Neural progenitor cell (in vitro differentiated cells): Measurements from ENCODE around the gene ULK4. TPM values are rescaled to one million over a fixed set of nuclear protein-coding genes. Genes with fewer than 3 reads are reported as not detected.

Experiments used
- DNase-seq: peaks from one replicate; pipeline ENCODE4 v3.0.0-alpha.2; 2016; ENCODE audit warnings: low spot score
- H2AFZ ChIP-seq: fragments of 200-600 bp; sonication (generic); replicated peaks from 2 replicates; pipeline ENCODE4 v1.6.1; 2016; ENCODE audit warnings: antibody characterized with exemption
- H3F3A ChIP-seq: fragments of 200-600 bp; sonication (generic); 2 replicates; pipeline ENCODE4 v1.6.1; 2016; ENCODE audit warnings: antibody characterized with exemption, low read depth
- H3K27ac ChIP-seq: fragments of 200-600 bp; sonication (generic); 2 replicates; pipeline ENCODE4 v1.5.1; 2016; ENCODE audit warnings: mild to moderate bottlenecking
- H3K27me3 ChIP-seq: fragments of 200-600 bp; sonication (generic); 2 replicates; pipeline ENCODE4 v1.6.1; 2016; ENCODE audit warnings: mild to moderate bottlenecking, moderate library complexity
- H3K36me3 ChIP-seq: fragments of 200-600 bp; sonication (generic); 2 replicates; pipeline ENCODE4 v1.5.1; 2016
- H3K4me1 ChIP-seq: fragments of 200-600 bp; sonication (generic); 2 replicates; pipeline ENCODE4 v1.6.1; 2016; ENCODE audit warnings: mixed run types
- H3K4me2 ChIP-seq: fragments of 200-600 bp; sonication (generic); 2 replicates; pipeline ENCODE4 v1.6.1; 2016
- H3K4me3 ChIP-seq: fragments of 200-600 bp; sonication (generic); 2 replicates; pipeline ENCODE4 v1.5.1; 2016
- H3K79me2 ChIP-seq: fragments of 200-600 bp; sonication (generic); 2 replicates; pipeline ENCODE4 v1.6.1; 2016; ENCODE audit warnings: low read depth
- H3K9ac ChIP-seq: fragments of 200-600 bp; sonication (generic); 2 replicates; pipeline ENCODE4 v1.6.1; 2016
- H3K9me3 ChIP-seq: fragments of 200-600 bp; sonication (generic); 2 replicates; pipeline ENCODE4 v1.5.1; 2016; ENCODE audit warnings: low read depth
- H4K20me1 ChIP-seq: fragments of 200-600 bp; sonication (generic); 2 replicates; pipeline ENCODE4 v1.6.1; 2016; ENCODE audit warnings: low read depth
- H3K27ac Mint-ChIP-seq: 3 replicates; pipeline ENCODE4 v1.8.0; 2021; ENCODE audit warnings: mixed read lengths
- H3K27me3 Mint-ChIP-seq: 2 replicates; pipeline ENCODE4 v1.8.0; 2022; ENCODE audit warnings: low read depth, mild to moderate bottlenecking, inconsistent platforms, moderate library complexity, mixed read lengths; ENCODE audit not compliant: insufficient read depth
- H3K36me3 Mint-ChIP-seq: 3 replicates; pipeline ENCODE4 v1.8.0; 2021; ENCODE audit warnings: mixed read lengths
- H3K4me1 Mint-ChIP-seq: 3 replicates; pipeline ENCODE4 v1.8.0; 2021; ENCODE audit warnings: mixed read lengths
- H3K4me3 Mint-ChIP-seq: 3 replicates; pipeline ENCODE4 v1.8.0; 2021; ENCODE audit warnings: mild to moderate bottlenecking, moderate library complexity, mixed read lengths
- H3K9me3 Mint-ChIP-seq: 3 replicates; pipeline ENCODE4 v1.8.0; 2020; ENCODE audit warnings: mixed read lengths
- EZH2 ChIP-seq: fragments of 200-600 bp; sonication (generic); IDR thresholded peaks from 2 replicates; pipeline ENCODE4 v1.6.1; 2017; ENCODE audit warnings: antibody characterized with exemption, mild to moderate bottlenecking, moderate library complexity
- EZH2phosphoT487 ChIP-seq: fragments of 200-600 bp; sonication (generic); IDR thresholded peaks from 2 replicates; pipeline ENCODE4 v1.6.1; 2017; ENCODE audit warnings: antibody characterized with exemption
- total RNA-seq: library from RNA; depleted of rRNA; stranded (reverse); fragments of >200 nt; gene quantifications from 2 replicates; pipeline ENCODE4 v1.2.3, GENCODE V29; 2015; ENCODE audit warnings: low replicate concordance
- TF ChIP-seq, protein P1 (sequence below): fragments of 200-600 bp; sonication (generic); IDR thresholded peaks from 2 replicates; pipeline ENCODE4 v1.5.1; 2017; ENCODE audit warnings: antibody characterized with exemption, mild to moderate bottlenecking

ULK4 gene
- total RNA-seq, 1 donor from 2014 or later: 33.0 TPM

DNA sequence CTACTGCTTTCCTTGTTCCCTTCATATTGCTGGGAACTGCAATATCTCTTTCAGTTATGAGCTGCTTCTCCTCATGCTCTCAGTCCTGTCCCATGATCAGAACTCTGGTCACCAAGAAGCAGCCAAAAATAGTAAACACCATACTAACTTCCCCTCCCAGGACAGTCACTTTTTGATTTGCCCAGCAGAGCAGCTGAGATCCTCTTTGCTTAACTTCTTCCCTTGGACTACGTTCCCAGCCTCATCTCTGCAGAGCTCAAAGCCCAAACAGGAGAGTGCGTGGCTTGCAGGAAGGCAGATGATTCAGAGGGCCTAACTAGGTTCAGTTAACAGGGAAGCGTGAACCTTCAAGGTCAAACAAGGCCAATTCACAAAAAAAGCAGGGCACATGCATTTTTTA lies 609.4 kb downstream of the ULK4 start:
- TF ChIP-seq EZH2phosphoT487 (no peak), EZH2 (no peak)
- TF ChIP-seq, protein P1, sequence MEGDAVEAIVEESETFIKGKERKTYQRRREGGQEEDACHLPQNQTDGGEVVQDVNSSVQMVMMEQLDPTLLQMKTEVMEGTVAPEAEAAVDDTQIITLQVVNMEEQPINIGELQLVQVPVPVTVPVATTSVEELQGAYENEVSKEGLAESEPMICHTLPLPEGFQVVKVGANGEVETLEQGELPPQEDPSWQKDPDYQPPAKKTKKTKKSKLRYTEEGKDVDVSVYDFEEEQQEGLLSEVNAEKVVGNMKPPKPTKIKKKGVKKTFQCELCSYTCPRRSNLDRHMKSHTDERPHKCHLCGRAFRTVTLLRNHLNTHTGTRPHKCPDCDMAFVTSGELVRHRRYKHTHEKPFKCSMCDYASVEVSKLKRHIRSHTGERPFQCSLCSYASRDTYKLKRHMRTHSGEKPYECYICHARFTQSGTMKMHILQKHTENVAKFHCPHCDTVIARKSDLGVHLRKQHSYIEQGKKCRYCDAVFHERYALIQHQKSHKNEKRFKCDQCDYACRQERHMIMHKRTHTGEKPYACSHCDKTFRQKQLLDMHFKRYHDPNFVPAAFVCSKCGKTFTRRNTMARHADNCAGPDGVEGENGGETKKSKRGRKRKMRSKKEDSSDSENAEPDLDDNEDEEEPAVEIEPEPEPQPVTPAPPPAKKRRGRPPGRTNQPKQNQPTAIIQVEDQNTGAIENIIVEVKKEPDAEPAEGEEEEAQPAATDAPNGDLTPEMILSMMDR: no peak

DNA sequence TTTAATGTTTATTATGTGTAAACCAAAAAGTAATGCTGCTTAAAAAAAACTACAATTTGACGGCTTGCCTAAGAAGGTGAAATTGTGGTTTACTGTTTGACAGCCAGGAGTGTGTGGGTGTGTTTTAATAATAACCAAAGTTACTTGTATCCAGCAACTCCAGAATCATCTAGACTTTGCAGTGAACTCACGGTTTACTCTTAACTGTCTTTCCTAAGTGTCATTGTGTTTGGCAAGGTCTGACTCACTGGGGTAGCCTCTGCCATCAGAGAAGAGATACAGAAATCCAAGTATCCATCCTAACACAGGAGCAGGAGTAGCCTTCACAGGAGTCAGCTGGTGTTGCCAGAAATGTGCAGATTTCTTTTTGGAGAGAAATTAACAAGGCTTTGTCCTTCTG lies 611.5 kb downstream of the ULK4 start:
- Mint-ChIP-seq H3K27me3 (peaks cover 4% of the 10 kb centered on the region), H3K4me3 (no peak overlapping the region), H3K27ac (no peak overlapping the region), H3K9me3 (peaks cover 1% of the 10 kb centered on the region), H3K36me3 (no peaks in the 10 kb centered on the region), H3K4me1 (no peaks in the 10 kb centered on the region)
- Histone ChIP-seq H3K27me3 (no peaks in the 10 kb centered on the region), H3K36me3 (no peaks in the 10 kb centered on the region), H2AFZ (no peak overlapping the region), H4K20me1 (no peaks in the 10 kb centered on the region), H3K27ac (no peak overlapping the region), H3K4me3 (no peak overlapping the region), H3F3A (no peaks in the 10 kb centered on the region), H3K4me2 (no peak overlapping the region), H3K4me1 (no peaks in the 10 kb centered on the region), H3K79me2 (no peaks in the 10 kb centered on the region), H3K9me3 (no peaks in the 10 kb centered on the region), H3K9ac (no peak overlapping the region)
- no peak for DNase-seq
- no peak for TF ChIP-seq EZH2
- TF ChIP-seq, protein P1: no peak
- no peak for TF ChIP-seq EZH2phosphoT487

More for the DNA sequence above, 609.4 kb downstream of the ULK4 start:
- Histone ChIP-seq H3K9me3 (no peaks in the 10 kb centered on the region), H3K4me1 (no peaks in the 10 kb centered on the region), H3K4me3 (no peak overlapping the region), H3K4me2 (no peak overlapping the region), H3K36me3 (no peaks in the 10 kb centered on the region), H3K27ac (no peak overlapping the region), H3F3A (no peaks in the 10 kb centered on the region), H3K9ac (no peak overlapping the region), H3K27me3 (no peaks in the 10 kb centered on the region), H3K79me2 (no peaks in the 10 kb centered on the region), H4K20me1 (no peaks in the 10 kb centered on the region), H2AFZ (no peak overlapping the region)
- Mint-ChIP-seq H3K36me3 (no peaks in the 10 kb centered on the region), H3K27me3 (peaks cover 4% of the 10 kb centered on the region), H3K4me1 (no peaks in the 10 kb centered on the region), H3K27ac (no peak overlapping the region), H3K9me3 (no peaks in the 10 kb centered on the region), H3K4me3 (no peak overlapping the region)
- no peak for DNase-seq

DNA sequence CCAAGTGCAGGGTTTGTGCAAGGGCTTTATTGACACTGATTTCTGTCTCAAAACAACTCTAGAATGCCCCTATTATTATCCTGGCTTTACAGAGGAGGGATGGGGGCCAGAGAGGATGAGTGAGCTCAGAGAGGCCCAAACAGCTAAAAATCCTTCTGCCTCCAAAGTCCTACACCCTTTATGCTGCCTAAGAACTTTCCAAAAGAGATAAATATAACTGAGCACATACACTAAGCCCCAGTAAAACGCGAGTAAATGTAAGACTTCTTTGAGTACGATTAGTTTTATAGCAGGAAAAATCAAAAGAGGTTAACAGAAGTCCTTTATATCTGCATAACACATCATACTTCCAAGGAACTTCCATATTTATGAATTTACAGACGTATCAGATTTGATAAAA lies 613.5 kb downstream of the ULK4 start:
- no peak overlapping the region for H3K4me3 ChIP-seq
- no peaks in the 10 kb centered on the region for H3K79me2 ChIP-seq
- no peaks in the 10 kb centered on the region for H4K20me1 ChIP-seq
- Mint-ChIP-seq H3K4me1 (no peaks in the 10 kb centered on the region), H3K27me3 (peaks cover 4% of the 10 kb centered on the region), H3K9me3 (peaks cover 19% of the 10 kb centered on the region), H3K4me3 (no peak overlapping the region), H3K36me3 (no peaks in the 10 kb centered on the region), H3K27ac (no peak overlapping the region)
- no peaks in the 10 kb centered on the region for H3K36me3 ChIP-seq
- no peak overlapping the region for H3K27ac ChIP-seq
- TF ChIP-seq EZH2 (no peak), EZH2phosphoT487 (no peak)
- TF ChIP-seq, protein P1: no peak
- H3K9ac ChIP-seq: no peak overlapping the region
- H3F3A ChIP-seq: no peaks in the 10 kb centered on the region
- no peak for DNase-seq
- H3K4me2 ChIP-seq: no peak overlapping the region
- no peak overlapping the region for H2AFZ ChIP-seq
- no peaks in the 10 kb centered on the region for H3K27me3 ChIP-seq
- no peaks in the 10 kb centered on the region for H3K9me3 ChIP-seq
- H3K4me1 ChIP-seq: no peaks in the 10 kb centered on the region
